Effector memory CD4-positive, alpha-beta T cell (primary cell): Measurements from ENCODE around the gene HSF2BP.
"Not testable (repeated sequence)": the region's sequence is repeated elsewhere in the genome, so short reads cannot be mapped to it uniquely, and the experiment has no call there.

ENCODE experiments used
- DNase-seq, 3 donors: peaks; one replicate each; pipeline ENCODE4 v3.0.0-alpha.2; 2020
- H3K27ac ChIP-seq: 2 replicates; pipeline ENCODE4 v1.7.0; 2013; ENCODE audit warnings: mild to moderate bottlenecking, low read length, moderate library complexity; ENCODE audit not compliant: insufficient read depth, poor library complexity, severe bottlenecking
- H3K27me3 ChIP-seq: replicated peaks from 2 replicates; pipeline ENCODE4 v1.7.0; 2013; ENCODE audit warnings: mild to moderate bottlenecking, low read length; ENCODE audit not compliant: insufficient read depth, control insufficient read depth, poor library complexity, severe bottlenecking
- H3K36me3 ChIP-seq: 2 replicates; pipeline ENCODE4 v1.7.0; 2013; ENCODE audit warnings: mild to moderate bottlenecking, low read length, moderate library complexity; ENCODE audit not compliant: control insufficient read depth, insufficient read depth
- H3K4me1 ChIP-seq: 2 replicates; pipeline ENCODE4 v1.7.0; 2013; ENCODE audit warnings: low read length, mild to moderate bottlenecking; ENCODE audit not compliant: control insufficient read depth, insufficient read depth, poor library complexity, severe bottlenecking
- H3K4me3 ChIP-seq: 2 replicates; pipeline ENCODE4 v1.7.0; 2013; ENCODE audit warnings: low read length, low read depth, mild to moderate bottlenecking; ENCODE audit not compliant: insufficient read depth, poor library complexity, severe bottlenecking
- H3K9me3 ChIP-seq: 2 replicates; pipeline ENCODE4 v1.7.0; 2013; ENCODE audit warnings: mild to moderate bottlenecking, low read length, moderate library complexity; ENCODE audit not compliant: control insufficient read depth

Gene HSF2BP

GRCh38 chr21:43688906-43689305 is 29.6 kb upstream of the HSF2BP start:
- no peak for DNase-seq
- no peak overlapping the region for H3K27ac ChIP-seq

DNA sequence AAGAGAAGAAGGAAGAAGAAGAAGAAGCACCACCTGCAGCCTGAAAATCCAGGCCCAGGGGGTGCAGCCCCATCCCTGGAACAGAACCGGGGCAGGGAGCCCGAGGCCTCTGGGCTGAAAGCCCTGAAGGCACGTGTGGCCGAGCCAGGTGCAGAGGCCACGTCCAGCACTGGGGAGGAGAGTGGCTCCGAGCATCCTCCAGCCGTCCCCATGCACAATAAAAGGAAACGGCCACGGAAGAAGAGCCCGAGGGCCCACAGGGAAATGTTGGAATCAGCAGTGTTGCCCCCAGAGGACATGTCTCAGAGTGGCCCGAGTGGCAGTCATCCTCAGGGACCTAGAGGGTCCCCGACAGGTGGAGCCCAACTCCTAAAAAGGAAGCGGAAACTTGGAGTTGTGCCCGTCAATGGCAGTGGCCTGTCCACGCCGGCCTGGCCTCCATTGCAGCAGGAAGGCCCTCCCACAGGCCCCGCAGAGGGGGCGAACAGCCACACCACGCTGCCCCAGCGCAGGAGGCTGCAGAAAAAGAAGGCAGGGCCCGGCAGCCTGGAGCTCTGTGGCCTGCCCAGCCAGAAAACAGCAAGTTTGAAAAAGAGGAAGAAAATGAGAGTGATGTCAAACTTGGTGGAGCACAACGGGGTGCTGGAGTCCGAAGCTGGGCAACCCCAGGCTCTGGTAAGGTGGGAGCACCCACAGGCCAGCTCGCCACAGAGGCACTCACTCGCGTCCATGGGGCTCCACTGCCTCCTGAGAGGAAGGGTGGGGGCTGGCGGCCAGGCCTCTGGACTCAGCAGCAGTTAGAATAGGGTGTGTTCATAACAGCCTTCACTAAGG is 28.5 kb upstream of the HSF2BP start:
- no peak for DNase-seq
- no peak overlapping the region for H3K27ac ChIP-seq

More at GRCh38 chr21:43688906-43689305, 29.6 kb upstream of the HSF2BP start:
- H3K4me3 ChIP-seq: no peak overlapping the region
- H3K27me3 ChIP-seq: no peaks in the 10 kb centered on the region
- H3K36me3 ChIP-seq: peaks cover 94% of the 10 kb centered on the region
- H3K4me1 ChIP-seq: no peaks in the 10 kb centered on the region
- no peaks in the 10 kb centered on the region for H3K9me3 ChIP-seq

GRCh38 chr21:43686811-43687565 is 27.7 kb upstream of the HSF2BP start:
- peaks cover 92% of the 10 kb centered on the region for H3K36me3 ChIP-seq
- H3K4me3 ChIP-seq: no peak overlapping the region
- DNase-seq: no peak
- no peaks in the 10 kb centered on the region for H3K9me3 ChIP-seq
- H3K27me3 ChIP-seq: no peaks in the 10 kb centered on the region
- no peak overlapping the region for H3K27ac ChIP-seq
- no peaks in the 10 kb centered on the region for H3K4me1 ChIP-seq

More for the DNA sequence above, 28.5 kb upstream of the HSF2BP start:
- H3K4me3 ChIP-seq: no peak overlapping the region
- H3K36me3 ChIP-seq: peaks cover 90% of the 10 kb centered on the region
- no peaks in the 10 kb centered on the region for H3K9me3 ChIP-seq
- no peaks in the 10 kb centered on the region for H3K4me1 ChIP-seq
- no peaks in the 10 kb centered on the region for H3K27me3 ChIP-seq

GRCh38 chr21:43684424-43684823 is 25.1 kb upstream of the HSF2BP start:
- DNase-seq: no peak
- no peaks in the 10 kb centered on the region for H3K4me1 ChIP-seq
- H3K27me3 ChIP-seq: no peaks in the 10 kb centered on the region
- no peak overlapping the region for H3K27ac ChIP-seq
- no peaks in the 10 kb centered on the region for H3K9me3 ChIP-seq
- no peak overlapping the region for H3K4me3 ChIP-seq
- peaks cover 82% of the 10 kb centered on the region for H3K36me3 ChIP-seq

DNA sequence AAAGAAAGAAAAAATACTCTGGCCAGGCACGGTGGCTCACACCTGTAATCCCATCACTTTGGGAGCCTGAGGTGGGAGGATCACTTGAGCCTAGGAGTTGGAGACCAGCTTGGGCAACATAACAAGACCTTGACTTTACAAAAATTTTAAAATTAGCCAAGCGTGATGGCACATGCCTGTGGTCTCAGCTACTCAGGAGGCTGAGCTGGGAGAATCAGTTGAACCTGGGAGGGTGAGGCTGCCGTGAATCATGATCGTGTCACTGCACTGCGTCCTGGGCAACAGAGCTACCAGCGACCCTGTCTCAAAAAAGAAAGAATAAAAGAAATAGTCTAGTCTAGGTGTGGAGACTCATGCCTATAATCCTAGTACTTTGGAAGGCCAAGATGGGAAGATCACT is 22.4 kb upstream of the HSF2BP start:
- Histone ChIP-seq H3K4me1 (no peaks in the 10 kb centered on the region), H3K4me3 (no peak overlapping the region), H3K27me3 (no peaks in the 10 kb centered on the region), H3K27ac (no peak overlapping the region), H3K36me3 (peaks cover 74% of the 10 kb centered on the region), H3K9me3 (no peaks in the 10 kb centered on the region)
- no peak for DNase-seq

GRCh38 chr21:43680421-43680820 is 21.1 kb upstream of the HSF2BP start:
- H3K27ac ChIP-seq, H3K4me1 ChIP-seq, H3K4me3 ChIP-seq, H3K9me3 ChIP-seq, DNase-seq, H3K27me3 ChIP-seq: not testable (repeated sequence)
- peaks cover 73% of the 10 kb centered on the region for H3K36me3 ChIP-seq

GRCh38 chr21:43679951-43680350 is 20.7 kb upstream of the HSF2BP start:
- H3K4me1 ChIP-seq: no peaks in the 10 kb centered on the region
- no peak for DNase-seq
- H3K27ac ChIP-seq: no peak overlapping the region
- H3K9me3 ChIP-seq: no peaks in the 10 kb centered on the region
- no peak overlapping the region for H3K4me3 ChIP-seq
- no peaks in the 10 kb centered on the region for H3K27me3 ChIP-seq
- peaks cover 73% of the 10 kb centered on the region for H3K36me3 ChIP-seq

GRCh38 chr21:43676391-43676790 is 17.1 kb upstream of the HSF2BP start:
- DNase-seq: no peak
- no peaks in the 10 kb centered on the region for H3K4me1 ChIP-seq
- H3K4me3 ChIP-seq: no peak overlapping the region
- no peak overlapping the region for H3K27ac ChIP-seq
- no peaks in the 10 kb centered on the region for H3K9me3 ChIP-seq
- no peaks in the 10 kb centered on the region for H3K27me3 ChIP-seq
- H3K36me3 ChIP-seq: peaks cover 67% of the 10 kb centered on the region

DNA sequence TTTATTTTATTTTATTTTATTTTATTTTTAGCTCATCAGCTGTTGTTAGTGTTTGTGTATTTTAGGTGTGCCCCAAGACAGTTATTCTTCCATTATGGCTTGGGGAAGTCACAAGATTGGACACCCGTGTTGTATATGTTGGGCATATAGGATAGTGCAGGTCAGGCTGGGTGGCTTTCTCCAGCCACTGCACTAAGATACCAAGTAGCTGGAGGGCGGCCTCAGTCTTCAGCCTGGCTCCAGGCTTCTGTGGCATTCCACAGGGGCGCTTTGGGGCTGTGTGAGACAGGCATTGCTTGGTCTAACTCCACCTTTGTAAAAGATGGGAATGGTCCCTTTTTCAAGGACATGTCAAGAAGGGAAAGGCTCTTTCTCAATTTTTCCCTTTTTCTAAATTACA is 16.6 kb upstream of the HSF2BP start:
- Histone ChIP-seq H3K27ac (no peak overlapping the region), H3K27me3 (no peaks in the 10 kb centered on the region), H3K4me3 (no peak overlapping the region), H3K9me3 (no peaks in the 10 kb centered on the region), H3K4me1 (no peaks in the 10 kb centered on the region), H3K36me3 (peaks cover 67% of the 10 kb centered on the region)
- DNase-seq: no peak
